Uterus (tissue), 2 donors: Measurements from ENCODE around the gene LMAN1L.

ENCODE experiments used
- POLR2A ChIP-seq, 2 donors: fragments of 450-650 bp; IDR thresholded peaks; one replicate each; pipeline ENCODE4 v1.6.1; 2016; ENCODE audit warnings: antibody characterized with exemption in 2 of 2, mild to moderate bottlenecking in 1 of 2, moderate library complexity in 1 of 2
- TF ChIP-seq, protein P1 (sequence below), 4 experiments: fragments of 200-600 bp in 2 of 4; fragments of 450-650 bp in 2 of 4; sonication (generic) in 2 of 4; IDR thresholded peaks; one replicate each; pipeline ENCODE4 v1.5.1; 2016 to 2019; ENCODE audit warnings: antibody characterized with exemption in 4 of 4, mild to moderate bottlenecking in 2 of 4, moderate library complexity in 1 of 4

DNA sequence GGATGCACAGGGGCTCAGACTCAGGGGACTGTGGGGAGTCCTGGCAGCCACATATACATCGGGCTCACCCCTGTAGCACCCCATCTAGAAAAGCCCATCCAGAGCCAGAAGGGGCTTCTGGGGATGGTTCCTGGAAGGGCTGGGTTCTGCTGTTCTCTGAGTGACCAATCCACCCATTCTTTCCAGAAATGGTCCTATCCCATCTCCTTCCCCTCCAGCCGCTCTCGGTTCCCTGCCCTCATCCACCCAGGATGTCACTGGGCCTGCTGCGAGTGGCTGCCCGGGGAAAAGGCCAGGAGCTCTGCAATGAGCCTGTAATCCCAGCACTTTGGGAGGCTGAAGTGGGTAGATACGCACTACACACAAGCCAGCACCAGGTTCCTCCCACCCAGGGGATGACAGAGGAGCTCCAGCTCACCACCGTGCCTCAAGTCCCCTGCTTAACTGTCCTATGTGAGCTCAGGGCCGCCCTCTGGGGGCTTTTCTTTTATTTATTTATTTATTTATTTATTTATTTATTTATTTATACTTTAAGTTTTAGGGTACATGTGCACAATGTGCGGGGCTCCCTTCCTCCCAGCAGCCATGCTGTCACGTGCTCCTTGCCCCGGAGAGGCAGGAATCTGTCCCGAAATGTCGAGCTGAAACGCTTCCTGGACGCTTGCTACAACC lies 44.4 kb upstream of the LMAN1L start:
- TF ChIP-seq, protein P1, sequence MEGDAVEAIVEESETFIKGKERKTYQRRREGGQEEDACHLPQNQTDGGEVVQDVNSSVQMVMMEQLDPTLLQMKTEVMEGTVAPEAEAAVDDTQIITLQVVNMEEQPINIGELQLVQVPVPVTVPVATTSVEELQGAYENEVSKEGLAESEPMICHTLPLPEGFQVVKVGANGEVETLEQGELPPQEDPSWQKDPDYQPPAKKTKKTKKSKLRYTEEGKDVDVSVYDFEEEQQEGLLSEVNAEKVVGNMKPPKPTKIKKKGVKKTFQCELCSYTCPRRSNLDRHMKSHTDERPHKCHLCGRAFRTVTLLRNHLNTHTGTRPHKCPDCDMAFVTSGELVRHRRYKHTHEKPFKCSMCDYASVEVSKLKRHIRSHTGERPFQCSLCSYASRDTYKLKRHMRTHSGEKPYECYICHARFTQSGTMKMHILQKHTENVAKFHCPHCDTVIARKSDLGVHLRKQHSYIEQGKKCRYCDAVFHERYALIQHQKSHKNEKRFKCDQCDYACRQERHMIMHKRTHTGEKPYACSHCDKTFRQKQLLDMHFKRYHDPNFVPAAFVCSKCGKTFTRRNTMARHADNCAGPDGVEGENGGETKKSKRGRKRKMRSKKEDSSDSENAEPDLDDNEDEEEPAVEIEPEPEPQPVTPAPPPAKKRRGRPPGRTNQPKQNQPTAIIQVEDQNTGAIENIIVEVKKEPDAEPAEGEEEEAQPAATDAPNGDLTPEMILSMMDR (IDR thresholded peaks at IDR 0.05): no peak
- no peak for TF ChIP-seq POLR2A (IDR thresholded peaks at IDR 0.05)
